DOHH2 (cell line): Measurements from ENCODE around the gene MARCO.

Source experiments
- CTCF ChIP-seq: fragments of 200-600 bp; sonication (generic); IDR thresholded peaks from one replicate; pipeline ENCODE4 v1.5.1; 2014; ENCODE audit warnings: antibody characterized with exemption, mild to moderate bottlenecking, low read depth, low read length; ENCODE audit not compliant: poor library complexity, severe bottlenecking
- EZH2phosphoT487 ChIP-seq: fragments of 200-600 bp; sonication (generic); IDR thresholded peaks from 2 replicates; pipeline ENCODE4 v1.6.1; 2017; ENCODE audit warnings: borderline replicate concordance, mild to moderate bottlenecking, antibody characterized with exemption, low read length, moderate library complexity, mixed read lengths

- TF ChIP-seq EZH2phosphoT487 (no peak), CTCF (no peak)
Observed at GRCh38 chr2:119010336-119010735, 68.3 kb downstream of the MARCO start.
